HG02642 (cell line): ENCODE results near the gene WRNIP1.
"Not testable (repeated sequence)": the region's sequence is repeated elsewhere in the genome, so short reads cannot be mapped to it uniquely, and the experiment has no call there.

Experiments
- ATAC-seq: cut with Tn5 transposase; IDR thresholded peaks from one replicate; pipeline ENCODE4 v1.9.1; 2021; ENCODE audit warnings: mild to moderate bottlenecking; ENCODE audit not compliant: unreplicated experiment, poor library complexity

The WRNIP1 gene

GRCh38 chr6:2760882-2761842 lies 4.0 kb upstream of the WRNIP1 start:
- no peak for ATAC-seq

- ATAC-seq = not testable (repeated sequence)
Observed at GRCh38 chr6:2762868-2763267, 2.3 kb upstream of the WRNIP1 start.

- ATAC-seq = no peak
Observed at GRCh38 chr6:2763345-2763841, 1.8 kb upstream of the WRNIP1 start.

GRCh38 chr6:2763876-2764540 lies 1.2 kb upstream of the WRNIP1 start:
- ATAC-seq = no peak

GRCh38 chr6:2764610-2765165 lies 505 bp upstream of the WRNIP1 start:
- ATAC-seq = peak; percentile 65

GRCh38 chr6:2765896-2766766 lies 938 bp downstream of the WRNIP1 start:
- ATAC-seq = peak; percentile 31

- no peak for ATAC-seq
Observed at GRCh38 chr6:2766767-2767656, 1.8 kb downstream of the WRNIP1 start.

GRCh38 chr6:2767657-2768524 lies 2.7 kb downstream of the WRNIP1 start:
- no peak for ATAC-seq

- ATAC-seq = no peak
Observed at GRCh38 chr6:2768696-2769095, 3.5 kb downstream of the WRNIP1 start.

GRCh38 chr6:2770171-2770570 lies 5.0 kb downstream of the WRNIP1 start:
- no peak for ATAC-seq

GRCh38 chr6:2771079-2771478 lies 5.9 kb downstream of the WRNIP1 start:
- no peak for ATAC-seq

GRCh38 chr6:2772840-2773239 lies 7.6 kb downstream of the WRNIP1 start:
- ATAC-seq = no peak

GRCh38 chr6:2773449-2773848 lies 8.3 kb downstream of the WRNIP1 start:
- ATAC-seq = no peak

- no peak for ATAC-seq
Observed at GRCh38 chr6:2775003-2775402, 9.8 kb downstream of the WRNIP1 start.

- no peak for ATAC-seq
Observed at GRCh38 chr6:2777249-2777648, 12.1 kb downstream of the WRNIP1 start.

GRCh38 chr6:2780102-2780737 lies 15.0 kb downstream of the WRNIP1 start:
- ATAC-seq = no peak

- ATAC-seq = no peak
Observed at GRCh38 chr6:2781685-2782355, 16.6 kb downstream of the WRNIP1 start.
